HepG2 (cell line): Measurements from ENCODE around the gene PRKCG. TPM values are rescaled to one million over a fixed set of nuclear protein-coding genes. Genes with fewer than 3 reads are reported as not detected.
A peak's percentile ranks its signal among the peaks of the same experiment; 100 is the strongest.

ENCODE experiments used
- ARNT2 ChIP-seq: sonication (generic); formaldehyde crosslinking; IDR thresholded peaks from 2 replicates; pipeline ENCODE4 v1.8.0; 2022; ENCODE audit warnings: mild to moderate bottlenecking, low read depth, missing genetic modification reagents, moderate library complexity
- ATF2 ChIP-seq: sonication (generic); formaldehyde crosslinking; IDR thresholded peaks from 2 replicates; pipeline ENCODE4 v1.4.0; 2020; ENCODE audit warnings: missing genetic modification reagents
- DBP ChIP-seq: sonication (generic); formaldehyde crosslinking; IDR thresholded peaks from 2 replicates; pipeline ENCODE4 v1.4.0; 2020; ENCODE audit warnings: missing genetic modification reagents; ENCODE audit errors: not compliant biosample characterization
- DZIP1 ChIP-seq: sonication (generic); formaldehyde crosslinking; IDR thresholded peaks from 2 replicates; pipeline ENCODE4 v1.5.0; 2020; ENCODE audit warnings: mild to moderate bottlenecking, missing genetic modification reagents
- HNF1A ChIP-seq, 2 experiments: sonication (generic) in 1 of 2; formaldehyde crosslinking in 1 of 2; IDR thresholded peaks; 2 replicates each; pipeline versions ENCODE4 v1.4.0 to v1.6.1; 2016 to 2020; ENCODE audit warnings: borderline replicate concordance in 1 of 2, low read depth in 1 of 2, mild to moderate bottlenecking in 1 of 2, missing genetic modification reagents in 1 of 2
- MTF2 ChIP-seq: sonication (generic); formaldehyde crosslinking; IDR thresholded peaks from 2 replicates; pipeline ENCODE4 v1.5.0; 2020; ENCODE audit warnings: missing genetic modification reagents, borderline replicate concordance
- MYNN ChIP-seq: sonication (generic); formaldehyde crosslinking; IDR thresholded peaks from 2 replicates; pipeline ENCODE4 v1.4.0; 2020; ENCODE audit warnings: mild to moderate bottlenecking, low read depth, missing genetic modification reagents
- NR2F1 ChIP-seq, 2 experiments: fragments of 450-650 bp in 1 of 2; formaldehyde crosslinking in 1 of 2; IDR thresholded peaks; 2 replicates each; pipeline versions ENCODE4 v1.5.0 to v1.6.1; 2016 to 2020; ENCODE audit warnings: mild to moderate bottlenecking in 1 of 2, missing compliant biosample characterization in 1 of 2, missing genetic modification reagents in 1 of 2, moderate library complexity in 1 of 2
- NR3C1 ChIP-seq: sonication (generic); formaldehyde crosslinking; IDR thresholded peaks from 2 replicates; pipeline ENCODE4 v1.4.0; 2020; ENCODE audit warnings: missing genetic modification reagents
- SP4 ChIP-seq: sonication (generic); formaldehyde crosslinking; IDR thresholded peaks from 2 replicates; pipeline ENCODE4 v1.8.1; 2023; ENCODE audit warnings: mild to moderate bottlenecking, missing genetic modification reagents
- TFAP4 ChIP-seq: sonication (generic); IDR thresholded peaks from 2 replicates; pipeline ENCODE4 v1.6.1; 2016; ENCODE audit warnings: low read depth, borderline replicate concordance
- ZNF18 ChIP-seq: sonication (generic); formaldehyde crosslinking; IDR thresholded peaks from 2 replicates; pipeline ENCODE4 v1.8.0; 2022; ENCODE audit warnings: mild to moderate bottlenecking, missing genetic modification reagents; ENCODE audit not compliant: insufficient replicate concordance
- ZNF44 ChIP-seq: sonication (generic); formaldehyde crosslinking; IDR thresholded peaks from 2 replicates; pipeline ENCODE4 v1.5.1; 2020; ENCODE audit warnings: mild to moderate bottlenecking, missing genetic modification reagents
- ZNF543 ChIP-seq: sonication (generic); formaldehyde crosslinking; IDR thresholded peaks from 2 replicates; pipeline ENCODE4 v1.4.0; 2020; ENCODE audit warnings: mild to moderate bottlenecking, missing genetic modification reagents
- ZNF570 ChIP-seq: sonication (generic); formaldehyde crosslinking; IDR thresholded peaks from 2 replicates; pipeline ENCODE4 v1.4.0; 2020; ENCODE audit warnings: mild to moderate bottlenecking, missing genetic modification reagents, borderline replicate concordance
- ZNF607 ChIP-seq: sonication (generic); formaldehyde crosslinking; IDR thresholded peaks from 2 replicates; pipeline ENCODE4 v1.5.1; 2020; ENCODE audit warnings: missing genetic modification reagents, mild to moderate bottlenecking, borderline replicate concordance
- ZNF746 ChIP-seq: sonication (generic); formaldehyde crosslinking; IDR thresholded peaks from 2 replicates; pipeline ENCODE4 v1.8.0; 2022; ENCODE audit warnings: mild to moderate bottlenecking, missing genetic modification reagents
- polyA plus RNA-seq, 8 experiments: library from polyadenylated mRNA; depleted of rRNA in 3 of 8; stranded (reverse) in 7 of 8; unstranded in 1 of 8; fragments of >200 nt; fragmentation: Illumina TruSeq in 4 of 8; extraction: Trizol in 4 of 8; gene quantifications; 2 replicates each; pipeline versions ENCODE4 v1.2.1 to v1.2.3, GENCODE V29; 2011 to 2016; ENCODE audit warnings: low read depth in 4 of 8, missing spikeins in 1 of 8, mixed read lengths in 1 of 8; ENCODE audit not compliant: insufficient read depth in 1 of 8
- total RNA-seq, 5 experiments: library from RNA; depleted of rRNA; stranded (reverse); fragments of >200 nt; fragmentation: Illumina TruSeq; extraction: Trizol; gene quantifications; 2 replicates each; pipeline ENCODE4 v1.2.3, GENCODE V29; 2016; ENCODE audit warnings: low read depth in 1 of 5

PRKCG gene
- total and polyA plus RNA-seq, 2 of the 13 experiments (the other 11 are each of a cell fraction or from before 2014, with no cell fraction given): 0.02 to 0.03 TPM

GRCh38 chr19:53865523-53865917 lies 16.5 kb upstream of the PRKCG start (continued):
- TF ChIP-seq NR2F1 (CRISPR knock-in tag; IDR thresholded peaks at IDR 0.05) (no peak), MTF2 (CRISPR knock-in tag) (no peak), DBP (CRISPR knock-in tag) (no peak), NR3C1 (CRISPR knock-in tag) (no peak), ZNF570 (CRISPR knock-in tag) (no peak), ZNF607 (CRISPR knock-in tag) (no peak), ZNF746 (CRISPR knock-in tag) (0 out of 2 replicates have a peak, but pooled peaks have one; percentile 29), MYNN (CRISPR knock-in tag) (no peak), ZNF44 (CRISPR knock-in tag) (no peak), TFAP4 (peak; percentile 21; the same call in 1 of the 2 replicates), ARNT2 (CRISPR knock-in tag) (0 out of 2 replicates have a peak, but pooled peaks have one; percentile 13), ZNF543 (CRISPR knock-in tag) (peak; percentile 82; the same call in 1 of the 2 replicates), ZNF18 (CRISPR knock-in tag) (peak; percentile 44), ATF2 (CRISPR knock-in tag) (0 out of 2 replicates have a peak, but pooled peaks have one; percentile 30), DZIP1 (CRISPR knock-in tag) (no peak), SP4 (peak; percentile 40; the same call in 1 of the 2 replicates), HNF1A (IDR thresholded peaks at IDR 0.05; ENCODE audit: low read depth) (no peak), HNF1A (CRISPR knock-in tag; IDR thresholded peaks at IDR 0.05; ENCODE audit: borderline replicate concordance) (no peak)
